HCT116 (cell line): Measurements from ENCODE around the gene PIK3CB. TPM values are rescaled to one million over a fixed set of nuclear protein-coding genes. Genes with fewer than 3 reads are reported as not detected.

Source experiments
- ATAC-seq: fragments of 200-7000 bp; cut with Tn5 transposase; 2 replicates; pipeline ENCODE4 v1.9.1; 2020; ENCODE audit warnings: mild to moderate bottlenecking, moderate library complexity
- BruUV-seq: library from RNA; stranded (reverse); fragments of 400-500 nt; replicated peaks from 2 replicates; lab custom pipeline; 2021; lab: Mats Ljungman, UMichigan
- CTCF ChIA-PET: fragments of 300-600 bp; sonication (Branson Sonifier 250); formaldehyde crosslinking; loops from one replicate; lab custom pipeline; 2021; ENCODE audit warnings: antibody characterized with exemption; lab: Charles Lee
- POLR2A ChIA-PET: fragments of 300-600, 350-600 bp; sonication (Branson Sonifier 250); formaldehyde crosslinking; loops from one replicate; lab custom pipeline; 2021; ENCODE audit warnings: antibody characterized with exemption; lab: Charles Lee
- RAD21 ChIA-PET, 2 experiments: fragments of 300-600 bp; sonication (Branson Sonifier 250); formaldehyde crosslinking; loops; one replicate each; lab custom pipeline; 2023; ENCODE audit warnings: low total read pairs in 2 of 2; ENCODE audit not compliant: uncharacterized antibody in 2 of 2, unreplicated experiment in 2 of 2, low non-redundant PET in 1 of 2; lab: Charles Lee
- DNase-seq: peaks from one replicate; pipeline ENCODE4 v3.0.0-alpha.2; 2010; ENCODE audit warnings: low read depth, low spot score
- H2AFZ ChIP-seq: fragments of 200-600 bp; shearing (Covaris generic), sonication (generic); 2 replicates; pipeline ENCODE4 v1.6.1; 2017; ENCODE audit warnings: low read depth, mixed run types, mixed read lengths, antibody characterized with exemption, low read length; ENCODE audit not compliant: poor library complexity, severe bottlenecking
- H3K27ac ChIP-seq: 2 replicates; pipeline ENCODE4 v1.5.1; 2012; ENCODE audit warnings: low read depth, low read length
- H3K27me3 ChIP-seq: fragments of 200-600 bp; sonication (generic); 2 replicates; pipeline ENCODE4 v1.6.1; 2016; ENCODE audit warnings: mixed run types, low read length, mixed read lengths; ENCODE audit not compliant: insufficient read depth
- H3K36me3 ChIP-seq, 2 experiments: fragments of 200-500 bp in 1 of 2; fragments of 200-600 bp in 1 of 2; sonication (Bioruptor generic) in 1 of 2; sonication (generic) in 1 of 2; 2 replicates each; pipeline versions ENCODE4 v1.5.1 to v1.6.1; 2014 to 2016; ENCODE audit warnings: low read length in 2 of 2, inconsistent platforms in 1 of 2, mixed read lengths in 1 of 2, mixed run types in 1 of 2; ENCODE audit not compliant: insufficient read depth in 2 of 2, control insufficient read depth in 1 of 2
- H3K4me1 ChIP-seq, 2 experiments: fragments of 200-600 bp in 1 of 2; sonication (generic) in 1 of 2; 2 replicates each; pipeline versions ENCODE4 v1.5.1 to v1.6.1; 2012 to 2017; ENCODE audit warnings: low read length in 2 of 2, inconsistent platforms in 1 of 2, mild to moderate bottlenecking in 1 of 2, mixed read lengths in 1 of 2, mixed run types in 1 of 2, moderate library complexity in 1 of 2; ENCODE audit not compliant: insufficient read depth in 2 of 2, control insufficient read depth in 1 of 2
- H3K4me2 ChIP-seq: fragments of 200-600 bp; sonication (generic); 2 replicates; pipeline ENCODE4 v1.6.1; 2017; ENCODE audit warnings: mixed run types, low read length, mixed read lengths
- H3K4me3 ChIP-seq, 2 experiments: fragments of 200-600 bp in 1 of 2; sonication (generic) in 1 of 2; replicated peaks in 1 of 2; 2 replicates each; pipeline ENCODE4 v1.5.1; 2011 to 2016; ENCODE audit warnings: low read length in 2 of 2, control low read depth in 1 of 2, low read depth in 1 of 2, mild to moderate bottlenecking in 1 of 2, mixed read lengths in 1 of 2, mixed run types in 1 of 2
- H3K79me2 ChIP-seq: fragments of 200-600 bp; sonication (generic); 2 replicates; pipeline ENCODE4 v1.6.1; 2017; ENCODE audit warnings: mild to moderate bottlenecking, mixed run types, low read length, moderate library complexity, mixed read lengths; ENCODE audit not compliant: insufficient read depth
- H3K9ac ChIP-seq: fragments of 200-600 bp; sonication (generic); 2 replicates; pipeline ENCODE4 v1.6.1; 2016; ENCODE audit warnings: low read length, mixed read lengths
- H3K9me2 ChIP-seq: fragments of 200-600 bp; sonication (generic), shearing (Covaris generic); 2 replicates; pipeline ENCODE4 v1.6.1; 2017; ENCODE audit warnings: mixed run types, mild to moderate bottlenecking, moderate library complexity; ENCODE audit not compliant: insufficient read depth
- H3K9me3 ChIP-seq, 2 experiments: fragments of 200-500 bp in 1 of 2; fragments of 200-600 bp in 1 of 2; sonication (Bioruptor generic) in 1 of 2; sonication (generic) in 1 of 2; 2 replicates each; pipeline ENCODE4 v1.6.1; 2014 to 2017; ENCODE audit warnings: low read length in 2 of 2, mixed read lengths in 2 of 2, inconsistent platforms in 1 of 2, low read depth in 1 of 2, mild to moderate bottlenecking in 1 of 2, mixed run types in 1 of 2, moderate library complexity in 1 of 2; ENCODE audit not compliant: control insufficient read depth in 1 of 2, insufficient read depth in 1 of 2
- H4K20me1 ChIP-seq: fragments of 200-600 bp; sonication (generic), shearing (Covaris generic); 2 replicates; pipeline ENCODE4 v1.6.1; 2017; ENCODE audit warnings: mixed run types, mild to moderate bottlenecking, moderate library complexity; ENCODE audit not compliant: insufficient read depth
- CEBPB ChIP-seq: IDR thresholded peaks from 2 replicates; pipeline ENCODE4 v1.6.1; 2012; ENCODE audit warnings: low read depth
- EZH2phosphoT487 ChIP-seq: fragments of 200-600 bp; IDR thresholded peaks from 2 replicates; pipeline ENCODE4 v1.6.1; 2018; ENCODE audit warnings: antibody characterized with exemption, borderline replicate concordance
- FOSL1 ChIP-seq: IDR thresholded peaks from 2 replicates; pipeline ENCODE4 v1.6.1; 2012; ENCODE audit warnings: low read depth
- POLR2A ChIP-seq: IDR thresholded peaks from 2 replicates; pipeline ENCODE4 v1.7.0; 2011; ENCODE audit warnings: borderline replicate concordance; ENCODE audit not compliant: insufficient read depth, insufficient read length; ENCODE audit errors: extremely low read depth
- REST ChIP-seq: IDR thresholded peaks from 2 replicates; pipeline ENCODE4 v1.6.1; 2012; ENCODE audit warnings: low read depth
- SRF ChIP-seq: IDR thresholded peaks from 2 replicates; pipeline ENCODE4 v1.6.1; 2012; ENCODE audit warnings: low read depth
- intact Hi-C: fragments of 100-400 bp; cut with micrococcal nuclease; formaldehyde crosslinking; loops from 2 replicates; pipeline ENCODE4 v1.10.0; 2022
- total RNA-seq: library from RNA; stranded (reverse); gene quantifications from one replicate; pipeline ENCODE4 v1.2.1, GENCODE V29; 2021; ENCODE audit not compliant: unreplicated experiment

The PIK3CB gene
- total RNA-seq, 1 experiment from 2014 or later: 44.3 TPM

DNA sequence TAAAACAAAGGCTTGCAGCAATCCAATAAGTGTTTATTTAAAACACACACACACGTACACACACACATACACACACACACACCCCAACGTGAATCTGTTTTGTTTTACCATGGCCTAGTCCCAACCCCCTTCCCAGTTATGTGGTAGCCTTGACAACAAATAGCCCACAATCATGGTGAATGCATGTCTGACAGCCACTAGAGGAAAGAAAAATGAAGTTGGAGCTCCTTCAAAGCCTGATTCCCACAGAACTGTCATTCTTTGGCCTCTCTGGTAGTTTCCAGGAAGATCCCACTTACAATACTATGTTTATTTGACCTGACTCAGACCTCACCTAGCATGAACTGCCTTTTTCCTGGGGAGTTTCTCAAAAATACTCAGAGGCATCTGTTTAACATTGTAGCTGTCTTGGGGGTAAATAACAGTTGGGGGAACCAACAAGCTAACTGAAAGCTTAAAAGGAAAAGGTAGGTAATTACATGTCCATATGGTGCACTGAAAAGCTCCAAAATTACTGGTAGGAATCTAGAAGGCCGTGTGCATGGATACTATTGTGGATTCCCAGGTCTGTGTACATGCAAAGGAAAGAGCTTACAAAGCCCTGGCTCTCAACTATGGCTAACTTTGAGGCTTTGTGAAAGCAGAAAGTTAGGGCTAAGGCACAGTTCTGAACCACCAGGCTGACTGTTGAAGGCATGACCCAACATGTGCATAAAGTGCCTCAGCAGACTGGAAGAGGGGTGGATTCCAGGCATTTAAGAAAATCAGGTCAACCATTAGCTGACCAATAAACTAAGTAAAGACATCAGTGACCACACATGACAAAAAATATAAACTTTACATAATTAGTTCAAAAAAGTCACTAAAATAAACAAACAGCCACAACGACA is 160.8 kb downstream of the PIK3CB start:
- Histone ChIP-seq H3K27ac (no peak overlapping the region), H3K4me2 (no peak overlapping the region), H3K4me1 (no peaks in the 10 kb centered on the region), H2AFZ (no peak overlapping the region), H4K20me1 (no peaks in the 10 kb centered on the region)
- POLR2A ChIA-PET: no interaction called here
- TF ChIP-seq REST (no peak), POLR2A (no peak), SRF (no peak), FOSL1 (no peak), CEBPB (no peak), EZH2phosphoT487 (no peak)
- TF ChIP-seq, all 23 proteins: peak for 0
- H3K9ac ChIP-seq: no peak overlapping the region
- H3K27me3 ChIP-seq: no peaks in the 10 kb centered on the region
- DNase-seq (no peak), ATAC-seq (no peak)
- ChIA-PET CTCF (no interaction called here), RAD21 (no interaction called here)
- H3K9me2 ChIP-seq: no peaks in the 10 kb centered on the region
- 0 out of 2 replicates have a peak, but pooled peaks cover 3% of the 10 kb centered on the region for H3K79me2 ChIP-seq
- peaks cover 10 to 14% of the 10 kb centered on the region in 2 experiments; a peak in 2 of 4 replicates for H3K9me3 ChIP-seq
- no peak overlapping the region for H3K4me3 ChIP-seq
- no TSS peak for BruUV-seq
- peaks cover 2 to 26% of the 10 kb centered on the region in 2 experiments; a peak in 2 of 4 replicates for H3K36me3 ChIP-seq
- intact Hi-C loops: no loop called here
